ENCODE results near the gene COL5A1.
"Not testable (repeated sequence)": the region's sequence is repeated elsewhere in the genome, so short reads cannot be mapped to it uniquely, and the experiment has no call there.

COL5A1 gene

DNA sequence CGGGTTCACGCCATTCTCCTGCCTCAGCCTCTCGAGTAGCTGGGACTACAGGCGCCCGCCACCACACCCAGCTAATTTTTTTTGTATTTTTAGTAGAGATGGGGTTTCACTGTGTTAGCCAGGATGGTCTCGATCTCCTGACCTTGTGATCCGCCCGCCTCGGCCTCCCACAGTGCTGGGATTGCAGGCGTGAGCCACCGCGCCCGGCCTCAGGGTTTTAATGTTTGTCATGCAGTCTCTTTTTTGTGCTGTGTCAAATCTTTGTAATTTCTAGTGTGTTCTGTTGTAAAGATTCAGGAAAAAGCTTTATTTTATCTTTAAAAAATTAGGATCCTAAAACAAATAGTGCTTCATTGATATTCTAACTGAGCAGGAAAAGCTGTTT lies 62.1 kb downstream of the COL5A1 start:
- in situ Hi-C loops (cut with HindIII; ENCODE audit: low sequenced_read_pairs): not testable (repeated sequence)

DNA sequence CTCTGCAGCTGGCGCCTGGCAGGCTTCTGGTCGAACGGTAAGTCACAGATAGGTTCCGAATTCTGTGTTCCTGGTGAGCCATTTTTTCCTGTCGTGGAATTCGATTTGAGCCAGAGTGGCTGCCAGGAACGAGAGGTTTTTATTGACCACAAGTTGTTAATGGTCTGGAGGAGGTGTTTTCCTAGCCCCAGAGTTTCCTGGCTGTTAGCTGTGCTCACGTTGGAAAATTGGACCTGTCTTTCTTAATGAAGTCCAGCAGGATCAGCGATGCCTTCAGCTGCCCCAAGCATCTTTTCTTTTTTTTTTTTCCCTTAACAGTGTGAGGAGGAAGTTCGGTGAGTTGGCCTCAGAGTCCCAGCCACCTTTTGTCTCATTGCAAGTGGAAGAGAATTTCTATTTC lies 62.9 kb downstream of the COL5A1 start:
- in situ Hi-C loops (cut with HindIII; ENCODE audit: low sequenced_read_pairs): no loop called here

DNA sequence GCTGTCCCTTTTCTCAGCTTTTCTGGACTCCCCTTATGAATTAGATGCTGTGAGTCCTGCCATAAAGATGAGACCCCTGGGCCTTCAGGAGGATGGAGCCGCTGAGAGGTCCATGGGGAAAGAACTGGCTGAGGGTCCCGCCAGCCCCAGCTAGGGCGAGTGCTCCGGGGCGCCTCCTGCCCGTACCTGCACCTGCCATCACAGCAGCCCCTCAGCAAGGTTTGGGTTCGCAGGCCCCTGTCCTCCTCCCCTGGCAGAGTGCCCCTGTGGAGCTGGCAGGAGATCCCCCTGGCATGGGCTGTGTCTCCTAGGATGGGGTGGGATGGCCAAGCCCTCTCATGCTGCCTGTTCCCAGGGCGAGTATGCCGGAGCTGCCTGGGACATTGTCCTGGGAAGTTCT lies 64.2 kb downstream of the COL5A1 start:
- in situ Hi-C loops (cut with HindIII; ENCODE audit: low sequenced_read_pairs): no loop called here

DNA sequence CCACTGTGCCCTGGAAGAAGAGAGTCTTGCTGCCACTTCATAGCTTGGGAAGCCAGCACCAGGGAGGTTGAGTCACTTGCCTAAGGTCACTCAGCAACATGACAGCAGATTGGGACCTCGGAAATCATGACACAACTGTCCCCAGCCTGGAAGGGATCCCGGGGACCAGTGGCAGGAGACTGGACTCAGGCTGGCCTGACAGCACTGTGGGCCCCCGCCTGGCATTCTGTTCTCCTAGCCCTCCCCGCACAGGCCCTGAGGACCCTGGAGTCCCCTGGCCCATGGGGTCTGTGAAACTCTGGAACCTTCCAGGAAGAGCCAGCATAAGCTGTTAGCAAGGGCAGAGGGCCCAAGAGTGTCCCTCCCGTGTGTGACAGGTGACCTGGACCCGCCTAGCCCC lies 64.9 kb downstream of the COL5A1 start:
- in situ Hi-C loops (cut with HindIII; ENCODE audit: low sequenced_read_pairs): no loop called here

DNA sequence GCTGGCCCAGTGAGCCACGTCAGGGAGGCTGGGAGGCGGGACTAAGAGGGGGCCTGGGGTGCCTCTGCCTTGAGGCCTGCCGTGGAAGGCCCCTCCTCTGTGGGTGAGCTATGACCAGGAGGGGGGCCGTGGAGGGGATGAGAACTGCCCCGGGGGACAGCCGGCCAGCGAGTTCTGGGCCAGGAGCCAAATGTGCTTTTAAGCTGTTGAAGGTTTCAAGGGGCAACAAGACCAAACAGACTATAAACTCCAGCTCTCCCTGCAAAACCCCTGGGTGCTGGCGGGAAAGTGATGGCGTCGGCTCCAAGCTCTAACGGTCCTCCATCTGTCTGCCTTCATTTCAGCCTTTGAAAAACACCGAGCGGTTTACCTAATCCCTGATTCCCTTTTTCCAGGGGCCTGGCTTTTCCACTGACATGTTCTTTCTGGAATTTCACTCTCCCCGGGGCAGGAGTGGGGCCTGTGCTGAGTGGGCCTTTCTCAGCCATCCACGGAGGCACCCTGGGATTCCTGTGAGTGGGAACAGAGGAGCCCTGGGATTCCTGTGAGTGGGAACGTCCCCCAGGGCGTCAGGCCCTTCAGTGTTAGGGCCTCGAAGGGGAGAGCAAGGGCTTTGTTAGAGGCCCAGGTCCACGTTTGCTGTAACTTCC lies 65.6 kb downstream of the COL5A1 start:
- in situ Hi-C loops (cut with HindIII; ENCODE audit: low sequenced_read_pairs): no loop called here

DNA sequence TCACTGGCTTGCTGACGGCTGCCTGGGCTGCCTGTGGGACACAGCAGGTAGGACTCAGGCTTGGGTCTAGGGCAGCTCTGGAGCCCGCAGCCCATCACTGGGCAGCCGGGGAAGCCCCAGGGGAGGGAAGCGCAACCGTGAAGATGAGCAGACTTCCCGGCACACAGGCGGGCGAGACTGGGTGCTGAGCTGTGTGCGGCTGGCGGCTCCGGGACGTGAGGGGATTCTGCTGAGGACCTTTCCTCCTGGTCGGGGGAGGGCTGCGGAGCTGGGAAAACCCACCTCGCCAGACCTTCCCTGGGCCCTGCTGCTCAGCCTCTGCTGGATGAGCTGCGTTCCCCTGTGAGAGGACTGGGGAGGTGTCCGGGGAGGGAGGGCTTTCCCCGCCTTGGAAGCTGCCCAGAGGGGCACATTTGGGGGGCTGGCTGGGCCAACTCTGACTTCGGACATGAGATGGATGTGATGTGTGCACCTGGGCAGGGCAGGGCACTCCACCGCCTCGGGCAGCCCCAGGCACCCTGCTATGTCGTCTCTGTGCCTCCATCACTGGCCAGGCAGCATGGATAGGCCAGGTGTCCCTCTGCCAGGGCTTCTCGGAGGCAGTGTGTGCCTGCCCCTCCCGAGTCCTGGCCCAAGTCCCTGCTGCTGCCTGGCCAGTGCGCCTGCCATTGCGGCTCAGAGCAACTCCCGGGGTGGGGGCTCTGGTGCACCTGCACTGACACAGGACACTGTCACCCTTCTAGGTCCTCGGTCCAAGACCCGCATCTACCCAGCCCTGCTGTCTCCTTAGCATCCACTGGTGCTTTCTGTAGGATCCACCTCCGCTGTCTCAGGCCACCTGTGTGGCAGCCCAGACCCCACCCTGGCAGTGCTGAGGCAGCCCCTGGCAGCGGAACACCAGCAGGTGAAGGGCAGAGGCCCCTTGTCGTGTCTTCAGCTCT lies 66.4 kb downstream of the COL5A1 start:
- in situ Hi-C loops (cut with HindIII; ENCODE audit: low sequenced_read_pairs): no loop called here

DNA sequence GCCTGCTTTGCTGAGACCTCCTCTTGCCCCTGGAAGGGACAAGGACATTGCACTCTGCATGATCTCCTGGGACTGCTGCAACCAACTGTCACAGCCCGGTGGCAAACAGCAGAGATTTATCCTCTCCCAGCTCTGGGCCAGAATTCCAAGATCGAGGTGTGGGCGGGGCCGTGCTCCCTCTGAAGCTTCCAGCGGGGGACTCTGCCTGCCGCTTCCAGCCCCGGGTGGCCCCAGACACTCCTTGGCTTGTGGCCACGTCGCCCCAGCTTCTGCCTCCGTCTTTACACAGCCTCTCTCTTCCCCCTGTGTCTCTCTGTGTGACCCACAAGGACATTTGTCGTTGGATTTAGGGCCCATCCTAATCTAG lies 67.1 kb downstream of the COL5A1 start:
- in situ Hi-C loops (cut with HindIII; ENCODE audit: low sequenced_read_pairs): no loop called here

DNA sequence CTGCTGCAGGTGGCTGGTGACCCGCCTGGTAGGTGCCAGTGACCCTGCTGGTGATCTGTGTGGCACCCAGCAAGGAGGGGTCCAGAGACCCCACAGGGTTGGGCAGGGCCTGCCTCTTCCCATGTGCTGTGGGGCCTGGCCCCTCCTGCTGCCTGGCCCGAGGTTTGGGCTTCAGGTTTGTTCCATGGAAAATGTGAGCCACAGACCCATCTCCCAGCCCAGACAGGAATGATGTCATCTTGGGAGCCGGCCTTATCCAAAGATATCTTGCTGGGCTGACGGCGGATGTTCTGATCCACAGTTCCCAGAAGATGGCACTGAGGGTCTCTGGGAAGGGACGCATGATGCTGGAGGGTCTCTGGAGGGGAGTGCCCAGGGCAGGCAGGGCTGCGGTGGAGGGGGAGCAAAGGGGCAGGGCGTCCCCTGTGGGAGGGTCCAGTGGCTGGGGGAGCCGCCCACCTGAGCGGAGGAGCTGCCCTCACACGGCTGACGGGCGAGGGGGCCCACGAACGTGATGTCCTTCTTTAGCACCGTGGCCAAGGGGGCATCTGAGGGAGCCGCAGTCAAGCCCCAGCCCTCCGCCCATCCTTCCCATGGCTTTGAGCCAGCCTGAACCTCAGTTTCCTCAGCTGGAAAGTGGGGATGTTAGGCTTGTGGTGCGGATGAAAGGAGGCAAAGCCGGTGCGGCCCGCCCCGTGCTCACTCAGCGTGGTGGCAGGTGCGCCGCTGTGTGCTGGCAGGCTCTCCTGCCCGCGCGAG lies 68.1 kb downstream of the COL5A1 start:
- in situ Hi-C loops (cut with HindIII; ENCODE audit: low sequenced_read_pairs): no loop called here

DNA sequence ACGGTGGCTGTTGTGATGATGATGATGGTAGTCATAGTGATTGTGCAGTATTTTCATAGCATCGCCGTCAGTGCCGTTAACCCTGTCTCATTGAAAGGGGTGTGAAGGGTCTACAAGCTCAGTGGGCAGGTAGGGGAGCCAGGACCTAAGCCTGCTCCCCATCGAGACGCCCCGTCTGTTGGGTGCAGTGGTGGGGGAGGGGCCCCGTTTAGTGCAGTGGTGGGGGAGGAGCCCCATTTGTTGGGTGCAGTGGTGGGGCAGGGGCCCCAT lies 68.6 kb downstream of the COL5A1 start:
- in situ Hi-C loops (cut with HindIII; ENCODE audit: low sequenced_read_pairs): no loop called here

DNA sequence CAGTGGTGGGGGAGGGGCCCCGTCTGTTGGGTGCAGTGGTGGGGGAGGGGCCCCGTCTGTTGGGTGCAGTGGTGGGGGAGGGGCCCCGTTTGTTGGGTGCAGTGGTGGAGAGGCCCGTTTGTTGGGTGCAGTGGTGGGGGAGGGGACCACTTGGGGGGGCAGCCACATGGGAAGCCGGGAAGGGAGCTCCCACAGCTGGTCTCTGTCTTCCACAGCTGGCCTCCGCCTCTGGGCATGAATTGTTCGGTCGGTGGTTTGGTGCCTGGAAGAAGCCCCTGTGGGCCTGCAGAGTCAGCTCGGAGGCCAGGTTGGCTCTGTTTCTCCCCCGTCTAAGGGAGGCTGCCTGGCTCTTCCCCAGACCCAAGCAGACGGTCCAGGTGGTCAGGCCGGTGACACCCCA lies 69.3 kb downstream of the COL5A1 start:
- in situ Hi-C loops (cut with HindIII; ENCODE audit: low sequenced_read_pairs): no loop called here

DNA sequence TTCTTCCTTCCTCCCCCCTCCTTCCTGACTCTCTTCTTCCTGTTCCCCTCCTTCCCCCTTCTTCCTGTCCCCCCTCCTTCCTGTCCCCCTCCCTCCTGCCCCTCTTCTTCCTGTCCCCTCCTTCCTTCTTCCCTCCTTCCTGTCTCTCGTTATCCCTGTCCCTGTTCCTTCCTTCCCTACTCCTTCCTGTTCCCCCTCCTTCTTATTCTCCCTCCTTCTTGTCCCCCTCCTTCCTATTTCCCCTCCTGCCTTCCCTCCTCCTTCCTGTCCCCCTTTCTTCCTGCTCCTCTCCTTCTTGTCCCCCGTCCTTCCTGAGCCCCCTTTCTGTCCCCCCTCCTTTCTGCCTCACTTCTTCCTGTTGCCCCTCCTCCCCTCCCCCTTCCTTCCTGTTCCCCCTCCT lies 70.6 kb downstream of the COL5A1 start:
- in situ Hi-C loops (cut with HindIII; ENCODE audit: low sequenced_read_pairs): no loop called here

DNA sequence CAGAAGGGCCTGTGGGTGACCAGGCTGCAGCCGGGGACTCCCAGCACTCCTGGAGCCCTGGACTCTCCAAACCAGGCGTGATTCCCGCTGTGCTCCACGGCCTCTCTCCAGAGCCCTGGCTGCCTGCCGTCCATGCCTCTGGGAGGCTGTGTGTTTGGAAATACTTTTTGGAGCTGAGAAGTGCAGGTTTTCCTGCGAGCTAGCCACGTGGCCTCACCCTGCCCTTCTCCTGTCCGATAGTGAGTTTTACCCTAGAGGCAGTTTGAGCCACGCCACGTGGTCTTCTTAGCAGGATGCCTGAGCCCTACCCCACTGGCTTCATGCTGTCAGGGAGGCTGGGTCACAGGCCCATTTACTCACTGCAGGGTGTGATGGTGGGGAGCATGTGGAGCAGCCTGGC lies 71.3 kb downstream of the COL5A1 start:
- in situ Hi-C loops (cut with HindIII; ENCODE audit: low sequenced_read_pairs): no loop called here

DNA sequence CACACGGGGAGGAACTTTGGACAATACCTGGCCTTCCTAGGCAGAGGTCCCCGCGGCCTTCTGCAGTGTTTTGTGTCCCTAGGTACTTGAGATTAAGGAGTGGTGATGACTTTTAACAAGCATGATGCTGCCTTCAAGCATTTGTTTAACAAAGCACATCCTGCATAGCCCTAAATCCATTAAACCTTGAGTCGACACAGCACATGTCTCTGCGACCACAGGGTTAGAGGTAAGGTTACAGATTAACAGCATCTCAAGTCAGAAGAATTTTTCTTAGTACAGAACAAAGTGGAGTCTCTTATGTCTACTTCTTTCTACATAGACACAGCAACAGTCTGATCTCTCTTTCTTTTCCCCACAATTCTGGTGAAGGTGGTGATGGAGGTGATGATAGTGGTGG lies 73.9 kb downstream of the COL5A1 start:
- in situ Hi-C loops (cut with HindIII; ENCODE audit: low sequenced_read_pairs): not testable (repeated sequence)

DNA sequence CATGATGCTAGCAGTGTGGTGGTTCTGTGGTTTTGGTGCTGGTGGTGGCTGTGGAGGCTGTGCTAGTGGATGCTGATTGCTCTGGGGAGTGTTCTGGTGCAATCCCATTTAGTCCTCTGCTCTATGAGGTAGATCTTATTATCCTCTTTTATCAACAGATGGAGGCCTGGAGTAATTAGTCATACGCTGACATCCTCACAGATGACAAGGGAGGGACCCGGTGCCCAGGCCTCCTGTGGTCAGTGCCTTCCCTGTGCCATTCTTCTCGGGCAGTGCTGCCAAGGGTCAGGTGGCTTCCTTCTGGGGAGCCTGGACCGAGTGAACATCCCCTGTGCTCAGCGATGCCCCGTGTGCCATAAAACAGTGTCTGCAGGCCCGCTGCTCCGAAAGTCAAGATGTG lies 74.5 kb downstream of the COL5A1 start:
- in situ Hi-C loops (cut with HindIII; ENCODE audit: low sequenced_read_pairs): no loop called here

DNA sequence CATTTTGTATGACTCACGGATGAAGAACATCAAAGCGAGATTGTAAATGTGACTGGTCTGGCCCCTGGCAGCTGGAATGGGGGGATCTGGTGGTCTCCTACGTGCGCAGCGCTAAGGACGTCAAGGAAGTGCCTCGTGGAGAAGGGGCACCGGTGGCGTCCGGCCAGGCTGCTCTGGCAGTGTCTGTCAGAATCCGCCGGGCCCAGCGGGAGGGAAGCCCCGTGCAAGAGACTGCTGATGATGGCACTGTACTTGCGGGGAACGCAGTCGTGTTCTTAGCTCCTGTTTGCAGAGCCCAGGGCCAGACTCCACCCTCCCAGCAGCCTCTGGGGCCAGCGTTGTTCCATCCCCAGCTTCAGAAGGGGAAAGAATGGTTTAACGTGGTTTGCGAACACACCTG lies 75.5 kb downstream of the COL5A1 start:
- in situ Hi-C loops (cut with HindIII; ENCODE audit: low sequenced_read_pairs): no loop called here

DNA sequence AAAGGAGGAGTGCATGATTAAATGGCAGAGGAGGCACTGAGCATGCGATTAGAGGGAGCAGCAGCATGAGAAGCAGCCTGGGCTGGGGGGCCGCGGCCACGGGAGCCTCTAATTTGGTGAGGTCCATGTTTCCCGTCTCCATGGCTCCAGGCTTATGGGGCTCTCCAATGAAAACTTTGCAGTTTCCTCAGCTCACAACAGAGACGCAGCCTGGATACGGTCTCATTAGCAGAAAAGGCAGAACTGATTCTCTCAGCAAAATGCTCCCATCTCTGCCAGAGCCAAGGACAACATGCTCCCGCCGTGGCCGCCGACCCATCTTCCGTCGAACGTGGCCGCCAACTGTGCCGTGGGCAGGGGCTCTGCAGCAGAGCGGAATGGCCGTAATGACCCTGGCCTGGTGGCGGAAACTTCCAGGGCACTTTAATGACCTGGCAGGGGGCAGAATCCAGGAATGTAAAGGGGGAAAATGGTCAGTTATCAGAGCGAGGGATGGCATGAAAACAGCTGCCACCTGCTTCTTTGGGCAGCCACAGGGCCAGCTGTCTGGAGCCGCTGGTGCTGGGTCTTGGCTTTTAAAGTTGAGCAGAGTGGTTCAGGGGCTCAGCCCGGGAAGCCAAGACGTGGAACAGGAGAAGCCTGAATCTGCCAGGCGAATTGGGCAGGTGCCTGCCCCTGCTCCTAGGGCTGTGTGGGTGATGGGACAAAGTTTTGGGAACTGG lies 76.5 kb downstream of the COL5A1 start:
- in situ Hi-C loops (cut with HindIII; ENCODE audit: low sequenced_read_pairs): no loop called here

DNA sequence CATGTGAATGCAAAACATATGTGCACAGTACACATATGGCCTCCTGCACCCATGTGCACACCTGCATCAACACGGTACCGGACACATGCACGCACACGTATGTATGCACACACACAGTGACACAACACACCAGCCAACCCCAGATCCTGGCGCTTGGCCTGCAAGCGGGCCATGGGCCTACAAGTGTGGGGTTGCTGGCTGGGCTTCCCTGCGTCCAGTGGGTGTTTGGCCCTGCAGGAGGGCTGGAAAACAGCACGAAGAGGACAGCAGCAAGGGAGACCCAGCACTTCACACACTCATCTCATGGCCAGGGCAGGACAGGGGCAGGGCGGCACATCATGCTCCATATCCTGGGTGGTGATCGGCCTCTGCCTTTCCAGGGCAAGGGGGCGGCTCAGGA lies 77.7 kb downstream of the COL5A1 start:
- in situ Hi-C loops (cut with HindIII; ENCODE audit: low sequenced_read_pairs): no loop called here

DNA sequence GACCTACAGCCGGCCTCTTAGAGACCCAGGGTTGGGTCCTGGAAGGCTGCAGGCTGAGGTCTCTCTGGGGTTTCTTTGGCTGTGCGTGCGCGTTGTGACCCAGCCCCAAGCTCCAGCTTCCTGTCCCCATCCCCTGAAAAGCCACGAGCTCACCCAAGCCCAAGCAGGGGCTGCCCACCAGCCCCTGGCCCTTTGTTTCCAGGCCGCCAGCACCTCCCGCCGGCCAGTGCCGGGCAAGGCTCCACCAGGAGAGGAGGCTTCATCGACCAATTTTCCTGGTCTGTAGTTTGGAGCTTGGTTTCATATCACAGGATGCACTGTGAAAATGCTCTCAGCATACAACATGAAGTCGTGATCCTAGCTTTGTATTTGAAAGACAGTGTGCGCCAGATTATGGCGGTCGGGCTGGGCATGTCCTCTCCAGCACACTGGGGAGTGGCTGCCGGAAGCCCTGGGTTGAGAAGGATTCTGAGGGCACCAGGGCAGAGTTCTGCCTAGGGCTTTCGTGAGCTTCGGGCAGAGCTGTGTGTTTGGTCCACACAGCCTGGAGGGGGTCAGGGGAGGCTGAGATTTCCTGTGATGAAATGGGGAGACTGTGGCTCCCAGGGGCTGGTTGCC lies 78.6 kb downstream of the COL5A1 start:
- in situ Hi-C loops (cut with HindIII; ENCODE audit: low sequenced_read_pairs): no loop called here

DNA sequence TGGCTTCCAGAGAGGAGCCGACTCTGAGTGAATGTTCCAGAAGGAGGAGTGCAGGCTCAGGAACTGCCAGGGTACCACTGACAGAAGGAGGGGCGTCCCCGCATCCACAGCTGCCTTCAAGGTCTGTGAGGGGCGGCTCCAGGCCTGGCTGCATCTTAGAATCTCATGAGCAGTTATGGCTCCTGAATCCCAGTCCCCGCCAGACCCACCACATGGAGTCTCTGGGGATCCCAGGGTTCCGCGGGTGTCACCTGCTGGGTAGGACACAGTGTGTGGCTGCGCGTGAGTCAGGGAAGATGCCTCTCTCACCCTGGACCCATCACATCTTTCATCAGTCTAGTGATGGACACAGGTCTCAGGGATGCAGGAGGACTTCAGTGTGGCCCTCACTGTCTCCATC lies 79.2 kb downstream of the COL5A1 start:
- in situ Hi-C loops (cut with HindIII; ENCODE audit: low sequenced_read_pairs): no loop called here

DNA sequence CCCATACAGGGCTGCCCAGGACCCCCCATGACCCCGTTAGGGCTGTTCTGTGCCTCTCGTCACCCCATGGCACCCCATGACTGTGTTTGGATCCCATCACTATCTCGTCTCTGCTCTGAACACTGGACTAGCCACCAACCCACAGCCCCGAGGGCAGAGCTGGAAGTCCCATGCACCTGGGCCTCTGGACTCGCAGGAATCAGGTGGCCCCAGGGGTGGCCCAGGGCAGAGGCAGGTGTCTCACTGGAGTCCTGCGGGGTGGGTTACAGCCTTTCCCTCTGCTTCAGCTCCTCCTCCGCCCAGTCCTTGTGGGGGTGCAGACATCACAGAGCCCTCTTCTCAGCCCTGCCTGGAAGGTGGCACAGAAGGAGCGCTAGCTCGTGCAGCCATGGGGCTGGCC lies 79.7 kb downstream of the COL5A1 start:
- in situ Hi-C loops (cut with HindIII; ENCODE audit: low sequenced_read_pairs): no loop called here

DNA sequence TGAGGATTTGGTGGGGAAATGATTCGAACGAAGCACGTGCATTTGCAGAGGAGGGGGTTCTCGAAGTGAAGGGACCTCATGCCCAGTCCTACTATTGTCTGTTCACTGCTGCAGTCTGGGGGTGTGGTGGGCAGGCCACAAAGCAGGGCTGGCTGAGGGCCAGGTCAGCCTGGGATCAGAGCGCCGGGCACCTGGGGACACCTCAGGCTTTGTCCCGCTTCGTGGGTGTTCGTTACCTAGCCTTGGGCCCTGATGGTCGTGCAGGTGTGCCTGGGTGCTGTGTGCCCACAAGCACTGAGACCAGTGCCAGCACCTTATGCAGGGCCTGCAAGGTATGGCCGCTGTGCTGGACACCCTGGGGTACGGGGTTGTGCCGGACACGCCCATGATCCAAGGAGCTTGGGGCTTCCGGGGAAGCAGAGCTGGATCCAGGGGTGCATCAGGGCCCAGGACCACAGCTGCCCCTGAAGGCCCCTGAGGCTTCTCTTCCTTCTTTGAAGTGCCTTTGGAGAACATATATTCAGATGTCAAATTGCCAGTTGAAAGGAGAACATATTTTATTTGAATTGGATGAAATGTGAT lies 80.6 kb downstream of the COL5A1 start:
- in situ Hi-C loops (cut with HindIII; ENCODE audit: low sequenced_read_pairs): no loop called here

Data from endothelial cell of hepatic sinusoid (primary cell).